HUES64 (cell line): ENCODE measurements around the gene POU6F1.

Experiments used
- H3K27ac ChIP-seq: 2 replicates; pipeline ENCODE4 v1.7.0; 2013; ENCODE audit warnings: low read depth, low read length, inconsistent platforms
- H3K27me3 ChIP-seq: 2 replicates; pipeline ENCODE4 v1.6.1; 2013; ENCODE audit warnings: mild to moderate bottlenecking, low read length; ENCODE audit not compliant: insufficient read depth
- H3K36me3 ChIP-seq: 2 replicates; pipeline ENCODE4 v1.6.1; 2013; ENCODE audit warnings: mild to moderate bottlenecking, low read length; ENCODE audit not compliant: insufficient read depth
- H3K4me1 ChIP-seq: 2 replicates; pipeline ENCODE4 v1.6.1; 2013; ENCODE audit warnings: mild to moderate bottlenecking, low read length, moderate library complexity; ENCODE audit not compliant: insufficient read depth
- H3K4me3 ChIP-seq: 2 replicates; pipeline ENCODE4 v1.5.1; 2013; ENCODE audit warnings: mild to moderate bottlenecking, low read length, moderate library complexity
- H3K9ac ChIP-seq: 2 replicates; pipeline ENCODE4 v1.6.1; 2013; ENCODE audit warnings: mild to moderate bottlenecking, low read depth, low read length
- H3K9me3 ChIP-seq: 2 replicates; pipeline ENCODE4 v1.6.1; 2013; ENCODE audit warnings: low read depth, low read length; ENCODE audit not compliant: insufficient read depth
- WGBS: fragments of 150-250, 120-280 bp; methylation state at CpG from one replicate; pipeline ENCODE4 v1.1.7; 2013; ENCODE audit warnings: missing lambda C conversion rate; 5-methylcytosine and 5-hydroxymethylcytosine counted together

Gene POU6F1

GRCh38 chr12:51183816-51184215 lies 34.0 kb downstream of the POU6F1 start:
- Histone ChIP-seq H3K27me3 (no peaks in the 10 kb centered on the region), H3K36me3 (no peaks in the 10 kb centered on the region), H3K27ac (no peak overlapping the region), H3K4me3 (no peak overlapping the region), H3K4me1 (no peaks in the 10 kb centered on the region; the same call in 1 of the 2 replicates), H3K9ac (no peak overlapping the region), H3K9me3 (no peaks in the 10 kb centered on the region)
- WGBS, result 78% methylated on average over 3 of the region's 3 CpGs

GRCh38 chr12:51183349-51183748 lies 34.5 kb downstream of the POU6F1 start:
- Histone ChIP-seq H3K27ac (no peak overlapping the region), H3K36me3 (no peaks in the 10 kb centered on the region), H3K9me3 (no peaks in the 10 kb centered on the region), H3K4me3 (no peak overlapping the region), H3K27me3 (no peaks in the 10 kb centered on the region), H3K4me1 (no peaks in the 10 kb centered on the region; the same call in 1 of the 2 replicates), H3K9ac (no peak overlapping the region)
- 86% methylated on average over 3 of the region's 3 CpGs for WGBS

- 94% methylated on average over 5 of the region's 5 CpGs for WGBS
These were observed 36.3 kb downstream of the POU6F1 start for GRCh38 chr12:51181558-51181957.

GRCh38 chr12:51177897-51178296 lies 40.0 kb downstream of the POU6F1 start:
- Histone ChIP-seq H3K9ac (no peak overlapping the region), H3K36me3 (no peaks in the 10 kb centered on the region), H3K4me3 (no peak overlapping the region), H3K27me3 (0 out of 2 replicates have a peak, but pooled peaks cover 3% of the 10 kb centered on the region), H3K9me3 (no peaks in the 10 kb centered on the region), H3K4me1 (no peaks in the 10 kb centered on the region), H3K27ac (no peak overlapping the region)
- WGBS, result 98% methylated on average over 2 of the region's 2 CpGs

More at GRCh38 chr12:51181558-51181957, 36.3 kb downstream of the POU6F1 start:
- no peaks in the 10 kb centered on the region for H3K9me3 ChIP-seq
- H3K27ac ChIP-seq, result no peak overlapping the region
- no peak overlapping the region for H3K9ac ChIP-seq
- no peaks in the 10 kb centered on the region for H3K4me1 ChIP-seq
- H3K27me3 ChIP-seq, result no peaks in the 10 kb centered on the region
- no peak overlapping the region for H3K4me3 ChIP-seq
- no peaks in the 10 kb centered on the region for H3K36me3 ChIP-seq

- no peak overlapping the region for H3K27ac ChIP-seq
- H3K36me3 ChIP-seq, result no peaks in the 10 kb centered on the region
- H3K4me1 ChIP-seq, result no peaks in the 10 kb centered on the region
- no peaks in the 10 kb centered on the region for H3K9me3 ChIP-seq
- 90% methylated on average over 1 of the region's 1 CpG for WGBS
- no peak overlapping the region for H3K9ac ChIP-seq
- H3K4me3 ChIP-seq, result no peak overlapping the region
- H3K27me3 ChIP-seq, result 0 out of 2 replicates have a peak, but pooled peaks cover 3% of the 10 kb centered on the region
These were observed 43.4 kb downstream of the POU6F1 start for GRCh38 chr12:51174501-51174900.

GRCh38 chr12:51172515-51173431 lies 45.1 kb downstream of the POU6F1 start, which contains the start of gene TFCP2:
TFCP2 (minus strand) TSS chr12:51173135; CDS start chr12:51172422, 713 bp downstream.
- no peaks in the 10 kb centered on the region for H3K4me1 ChIP-seq
- H3K4me3 ChIP-seq, result peak within 1 kb of the TSS; percentile 79
- peak within 1 kb of the TSS; percentile 95 for H3K9ac ChIP-seq
- H3K27me3 ChIP-seq, result 0 out of 2 replicates have a peak, but pooled peaks cover 3% of the 10 kb centered on the region
- H3K9me3 ChIP-seq, result no peaks in the 10 kb centered on the region
- WGBS, result 48% methylated on average over 58 of the region's 58 CpGs
- no peaks in the 10 kb centered on the region for H3K36me3 ChIP-seq
- peak within 1 kb of the TSS; percentile 100 for H3K27ac ChIP-seq

GRCh38 chr12:51171884-51172514 lies 45.9 kb downstream of the POU6F1 start:
- WGBS, result 43% methylated on average over 16 of the region's 16 CpGs
- Histone ChIP-seq H3K9ac (peak overlapping the region; percentile 95), H3K4me3 (peak overlapping the region; percentile 79)

GRCh38 chr12:51163795-51164194 lies 54.1 kb downstream of the POU6F1 start:
- Histone ChIP-seq H3K27ac (no peak overlapping the region), H3K36me3 (no peaks in the 10 kb centered on the region), H3K4me1 (no peaks in the 10 kb centered on the region), H3K9me3 (no peaks in the 10 kb centered on the region), H3K4me3 (no peak overlapping the region), H3K27me3 (no peaks in the 10 kb centered on the region), H3K9ac (no peak overlapping the region)
- 95% methylated on average over 3 of the region's 3 CpGs for WGBS

More at GRCh38 chr12:51171884-51172514, 45.9 kb downstream of the POU6F1 start:
- H3K4me1 ChIP-seq, result no peaks in the 10 kb centered on the region
- no peaks in the 10 kb centered on the region for H3K9me3 ChIP-seq
- H3K36me3 ChIP-seq, result no peaks in the 10 kb centered on the region
- H3K27ac ChIP-seq, result peak overlapping the region; percentile 100
- 0 out of 2 replicates have a peak, but pooled peaks cover 3% of the 10 kb centered on the region for H3K27me3 ChIP-seq

- Histone ChIP-seq H3K9ac (no peak overlapping the region), H3K9me3 (no peaks in the 10 kb centered on the region), H3K27ac (no peak overlapping the region), H3K27me3 (no peaks in the 10 kb centered on the region), H3K4me1 (no peaks in the 10 kb centered on the region), H3K4me3 (no peak overlapping the region), H3K36me3 (no peaks in the 10 kb centered on the region)
- 96% methylated on average over 6 of the region's 6 CpGs for WGBS
These were observed 55.6 kb downstream of the POU6F1 start for GRCh38 chr12:51162217-51162616.

- H3K36me3 ChIP-seq, result no peaks in the 10 kb centered on the region
- H3K27ac ChIP-seq, result no peak overlapping the region
- H3K4me3 ChIP-seq, result no peak overlapping the region
- H3K9ac ChIP-seq, result no peak overlapping the region
- no peaks in the 10 kb centered on the region for H3K9me3 ChIP-seq
- 94% methylated on average over 8 of the region's 8 CpGs for WGBS
- no peaks in the 10 kb centered on the region for H3K27me3 ChIP-seq
- H3K4me1 ChIP-seq, result 0 out of 2 replicates have a peak, but pooled peaks cover 5% of the 10 kb centered on the region
These were observed 56.9 kb downstream of the POU6F1 start for GRCh38 chr12:51160814-51161459.
